HG02943 (cell line): ENCODE measurements around the gene COA7.
A peak's percentile ranks its signal among the peaks of the same experiment; 100 is the strongest.
"Not testable (repeated sequence)": the region's sequence is repeated elsewhere in the genome, so short reads cannot be mapped to it uniquely, and the experiment has no call there.

Source experiments
- ATAC-seq: cut with Tn5 transposase; IDR thresholded peaks from one replicate; pipeline ENCODE4 v1.9.1; 2021; ENCODE audit warnings: mild to moderate bottlenecking, low read depth, moderate library complexity; ENCODE audit not compliant: unreplicated experiment

The COA7 gene

GRCh38 chr1:52706941-52707926, 9.1 kb upstream of the COA7 start:
- no peak for ATAC-seq

DNA sequence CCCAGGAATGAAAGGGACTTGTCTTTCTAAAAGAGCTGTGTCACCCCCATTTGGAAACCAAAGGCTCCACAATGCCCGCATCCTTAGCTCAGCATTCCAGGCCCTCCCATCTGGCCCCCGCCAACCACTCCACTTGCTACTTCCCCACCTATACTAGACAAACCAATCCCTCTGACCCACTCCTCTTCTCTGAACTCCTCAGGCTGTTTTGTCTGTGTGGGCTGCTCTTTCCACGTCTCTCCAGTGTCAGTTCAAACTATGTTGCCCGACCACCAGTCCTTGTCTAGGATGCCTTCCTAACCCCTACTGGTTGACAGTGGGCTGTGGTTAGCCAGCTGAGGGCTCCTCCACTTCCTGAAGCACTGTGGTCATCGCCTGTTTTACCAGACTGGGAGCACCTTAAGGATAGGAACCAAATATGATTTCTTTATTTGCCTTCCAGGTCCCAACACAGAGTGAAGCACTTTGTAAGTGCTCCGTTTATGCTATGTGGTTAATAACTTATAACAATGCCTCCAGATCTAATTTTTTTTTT, 8.1 kb upstream of the COA7 start:
- no peak for ATAC-seq

DNA sequence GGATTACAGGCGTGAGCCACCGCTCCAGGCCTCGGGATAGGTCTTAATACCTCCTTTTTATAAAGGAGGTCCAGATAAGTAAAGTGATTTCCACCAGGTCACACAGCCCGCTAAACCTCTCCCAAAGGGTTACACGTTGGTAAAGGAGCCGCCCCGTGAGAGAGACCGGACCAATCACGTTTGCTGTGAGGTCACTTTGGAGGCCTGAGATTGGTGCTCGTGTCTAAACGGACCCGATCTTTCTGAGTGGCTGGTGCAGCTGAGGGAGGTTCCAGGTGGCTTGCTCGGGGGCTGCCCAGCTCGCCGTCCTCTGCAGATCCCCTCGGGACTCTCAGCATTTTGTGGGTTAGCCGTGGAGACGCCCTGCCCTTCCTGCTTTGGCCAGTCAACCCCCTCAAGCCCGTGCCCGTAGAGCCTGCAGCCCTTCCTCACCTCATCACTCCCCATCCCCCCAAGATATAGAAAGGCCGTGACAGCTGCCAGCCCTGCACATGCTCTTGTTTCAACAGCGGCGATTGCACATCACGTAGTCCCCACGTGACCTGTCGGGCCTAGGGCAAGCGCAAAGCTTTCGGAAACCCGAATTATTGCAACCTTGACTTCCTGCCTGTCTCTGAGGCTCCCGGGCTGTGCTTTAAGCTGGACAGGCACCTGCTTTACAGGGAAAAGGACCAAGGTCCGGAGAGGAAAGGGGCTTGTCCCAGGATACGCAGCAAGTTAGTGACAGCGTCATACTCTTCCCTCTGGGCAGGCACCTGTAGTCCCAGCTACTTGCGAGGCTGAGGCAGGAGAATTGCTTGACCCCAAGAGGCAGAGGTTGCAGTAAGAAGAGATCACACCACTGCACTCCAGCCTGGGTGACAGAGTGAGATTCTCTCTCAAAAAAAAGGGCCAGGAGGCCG, 5.0 kb upstream of the COA7 start:
- peak; percentile 90 for ATAC-seq

- ATAC-seq, result no peak
Measured at GRCh38 chr1:52695627-52696026, 2.5 kb downstream of the COA7 start.

DNA sequence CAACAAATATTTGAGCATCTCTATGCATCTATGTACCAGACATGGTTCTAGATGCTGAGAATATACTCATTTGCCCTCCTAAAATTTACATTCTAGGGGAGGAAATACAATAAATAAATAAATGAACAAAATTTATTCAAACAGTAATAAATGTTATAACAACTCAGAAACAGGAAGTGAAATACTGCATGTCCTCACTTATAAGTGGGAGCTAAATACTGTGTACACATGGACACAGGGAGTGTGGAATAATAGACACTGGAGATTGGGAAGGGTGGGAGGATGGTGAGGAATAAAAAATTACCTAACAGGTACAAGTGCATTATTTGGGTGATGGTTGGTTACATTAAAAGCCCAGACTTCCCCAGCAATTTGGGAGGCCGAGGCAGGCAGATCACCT, 4.3 kb downstream of the COA7 start:
- ATAC-seq, result no peak

DNA sequence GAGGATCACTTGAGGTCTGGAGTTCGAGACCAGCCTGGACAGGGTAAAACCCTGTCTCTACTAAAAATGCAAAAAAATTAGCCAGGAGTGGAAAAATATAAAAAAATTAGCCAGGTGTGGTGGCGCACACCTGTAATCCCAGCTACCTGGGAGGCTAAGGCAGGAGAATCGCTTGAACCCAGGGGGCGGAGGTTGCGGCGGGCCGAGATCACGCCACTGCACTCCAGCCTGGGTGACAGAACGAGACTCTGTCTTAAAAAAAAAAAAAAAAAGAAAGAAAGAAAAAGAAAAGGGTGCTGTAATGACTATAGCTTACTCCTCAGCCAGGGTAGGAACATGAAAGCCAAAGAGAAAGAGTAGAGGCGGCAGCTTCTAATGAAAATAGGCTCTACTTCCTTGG, 4.8 kb downstream of the COA7 start:
- ATAC-seq, result not testable (repeated sequence)

GRCh38 chr1:52692697-52693096, 5.5 kb downstream of the COA7 start:
- ATAC-seq, result no peak

DNA sequence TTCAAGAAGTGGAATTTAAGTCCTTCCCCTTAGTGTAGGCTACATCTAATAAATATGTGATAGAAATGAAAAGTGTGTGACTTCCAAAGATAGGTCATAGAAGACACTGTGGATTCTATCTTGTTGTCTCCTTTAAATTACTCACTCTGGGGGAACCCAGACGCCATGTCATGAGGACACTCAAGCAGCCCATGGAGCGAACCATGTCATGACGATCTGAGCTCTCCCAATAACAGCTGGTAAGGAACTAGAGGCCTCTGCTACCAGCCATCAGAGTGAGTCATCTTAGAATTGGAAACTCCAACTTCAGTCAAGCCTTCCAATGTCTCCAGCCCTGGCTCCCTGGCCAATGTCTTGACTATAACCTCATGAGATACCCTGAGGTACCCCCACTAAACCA, 6.3 kb downstream of the COA7 start:
- ATAC-seq, result no peak

DNA sequence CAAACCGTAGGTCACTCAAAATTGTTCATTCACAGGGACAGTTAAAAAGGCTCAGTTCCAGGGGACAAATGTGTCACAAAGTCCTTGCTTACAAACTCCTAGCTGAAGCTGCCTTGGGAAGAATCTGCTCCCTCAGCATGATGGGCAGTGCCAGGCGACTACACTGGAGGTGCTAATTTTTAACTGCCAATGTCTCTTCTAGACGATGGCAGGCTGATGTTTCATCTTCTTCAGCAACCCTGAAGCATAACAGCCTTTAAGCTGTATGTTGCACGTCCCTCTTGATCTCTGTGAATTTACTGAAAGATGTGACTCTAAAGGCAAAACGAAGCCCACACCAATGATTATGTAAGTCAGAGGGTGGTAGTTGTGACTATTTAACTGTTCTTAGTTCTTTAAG, 11.3 kb downstream of the COA7 start:
- ATAC-seq, result no peak

DNA sequence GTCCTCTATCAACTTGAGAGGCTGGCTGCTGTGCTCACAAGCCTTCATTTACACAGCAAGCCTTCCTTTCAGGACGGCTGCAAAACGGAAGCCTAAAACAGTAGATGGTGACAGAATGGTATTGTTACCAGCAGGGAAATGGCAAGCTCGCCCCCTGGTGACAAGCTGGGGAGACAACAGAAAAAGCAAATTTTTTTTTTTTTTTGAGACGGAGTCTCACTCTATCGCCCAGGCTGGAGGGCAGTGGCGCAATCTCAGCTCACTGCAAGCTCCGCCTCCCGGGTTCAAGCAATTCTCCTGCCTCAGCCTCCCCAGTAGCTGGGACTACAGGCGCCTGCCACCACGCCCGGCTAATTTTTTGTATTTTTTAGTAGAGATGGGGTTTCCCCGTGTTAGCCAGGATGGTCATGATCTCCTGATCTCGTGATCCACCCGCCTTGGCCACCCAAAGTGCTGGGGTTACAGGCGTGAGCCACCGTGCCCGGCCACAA, 11.8 kb downstream of the COA7 start:
- peak; percentile 63 for ATAC-seq

- no peak for ATAC-seq
Measured at GRCh38 chr1:52684545-52684944, 13.6 kb downstream of the COA7 start.

GRCh38 chr1:52683367-52683940, 14.7 kb downstream of the COA7 start:
- ATAC-seq, result no peak

DNA sequence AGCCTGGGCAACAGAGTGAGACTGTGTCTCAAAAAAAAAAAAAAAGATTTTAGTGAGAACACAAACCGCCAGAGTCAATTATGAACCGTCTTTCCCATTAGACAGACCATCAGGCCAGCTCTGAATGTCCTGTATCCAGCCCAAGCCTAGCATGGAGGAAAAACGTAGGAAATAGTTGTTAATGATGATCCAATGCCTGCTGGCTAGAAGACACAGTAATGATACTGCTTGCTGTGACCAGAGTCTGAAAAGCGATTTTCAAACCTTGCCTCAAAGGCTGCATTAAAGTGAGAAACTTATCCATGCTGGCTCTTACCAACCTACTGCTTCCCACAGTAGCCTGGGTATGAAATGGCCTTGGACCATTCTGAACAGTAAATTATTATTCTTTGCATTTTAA, 17.0 kb downstream of the COA7 start:
- no peak for ATAC-seq

- ATAC-seq, result no peak
Measured at GRCh38 chr1:52680353-52680752, 17.8 kb downstream of the COA7 start.

DNA sequence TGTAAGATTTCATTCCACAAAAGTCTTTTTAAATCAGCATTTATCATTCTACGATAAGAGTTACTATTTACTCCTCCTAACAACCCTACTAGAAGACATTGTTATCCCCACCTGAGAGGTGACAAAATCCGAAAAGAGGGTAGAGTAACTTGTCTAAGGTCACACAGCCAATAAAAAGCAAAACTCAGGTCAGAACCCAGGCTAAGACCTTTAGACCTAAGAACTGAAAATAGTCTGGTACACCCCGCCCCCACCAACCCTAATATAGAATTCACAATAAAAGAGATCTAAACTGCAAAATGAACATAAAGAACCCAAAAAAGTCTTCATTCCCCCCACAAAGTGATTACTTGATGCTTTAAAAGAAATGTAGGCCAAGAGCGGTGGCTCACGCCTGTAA, 18.6 kb downstream of the COA7 start:
- no peak for ATAC-seq

DNA sequence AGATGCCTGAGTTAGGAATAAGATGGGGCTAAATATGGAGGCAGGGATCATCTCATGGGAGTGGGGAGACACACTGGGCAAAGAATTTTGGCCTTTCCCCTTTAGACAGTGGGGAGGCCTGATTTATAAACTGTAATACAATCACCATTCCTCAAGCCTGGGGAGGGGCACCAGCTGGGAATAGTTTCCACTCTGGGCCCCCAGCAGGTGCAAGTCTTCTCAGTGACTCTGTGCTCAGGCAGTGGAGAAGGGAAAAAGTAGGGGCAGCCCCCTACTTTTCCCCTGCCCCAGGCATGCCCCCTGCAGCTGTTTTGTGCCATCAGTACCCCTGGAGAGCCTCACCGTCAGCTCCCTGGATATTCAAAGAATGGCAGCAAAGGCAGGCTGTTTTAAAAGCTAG, 19.1 kb downstream of the COA7 start:
- no peak for ATAC-seq

- ATAC-seq, result no peak
Measured at GRCh38 chr1:52677076-52677806, 20.9 kb downstream of the COA7 start.

GRCh38 chr1:52676249-52676903, 21.8 kb downstream of the COA7 start:
- ATAC-seq, result no peak
